ENCODE results near the gene TNF.

GRCh38 chr6:31592396-31592771 is 17.0 kb downstream of the TNF start:
- TF ChIP-seq CTCF (IDR thresholded peaks at IDR 0.05), result no peak
- no peak for TF ChIP-seq POLR2A (IDR thresholded peaks at IDR 0.05)
